GM20000 (cell line): ENCODE results near the gene RGS14.
"Not testable (repeated sequence)": the region's sequence is repeated elsewhere in the genome, so short reads cannot be mapped to it uniquely, and the experiment has no call there.

Experiments used
- DNase-seq: peaks from one replicate; pipeline ENCODE4 v3.0.0; 2012; ENCODE audit warnings: low spot score
- TF ChIP-seq, protein P1 (sequence below): IDR thresholded peaks from 2 replicates; pipeline ENCODE4 v1.5.1; 2012; ENCODE audit warnings: mild to moderate bottlenecking, control low read depth; ENCODE audit errors: extremely low read depth, missing control alignments

The RGS14 gene

DNA sequence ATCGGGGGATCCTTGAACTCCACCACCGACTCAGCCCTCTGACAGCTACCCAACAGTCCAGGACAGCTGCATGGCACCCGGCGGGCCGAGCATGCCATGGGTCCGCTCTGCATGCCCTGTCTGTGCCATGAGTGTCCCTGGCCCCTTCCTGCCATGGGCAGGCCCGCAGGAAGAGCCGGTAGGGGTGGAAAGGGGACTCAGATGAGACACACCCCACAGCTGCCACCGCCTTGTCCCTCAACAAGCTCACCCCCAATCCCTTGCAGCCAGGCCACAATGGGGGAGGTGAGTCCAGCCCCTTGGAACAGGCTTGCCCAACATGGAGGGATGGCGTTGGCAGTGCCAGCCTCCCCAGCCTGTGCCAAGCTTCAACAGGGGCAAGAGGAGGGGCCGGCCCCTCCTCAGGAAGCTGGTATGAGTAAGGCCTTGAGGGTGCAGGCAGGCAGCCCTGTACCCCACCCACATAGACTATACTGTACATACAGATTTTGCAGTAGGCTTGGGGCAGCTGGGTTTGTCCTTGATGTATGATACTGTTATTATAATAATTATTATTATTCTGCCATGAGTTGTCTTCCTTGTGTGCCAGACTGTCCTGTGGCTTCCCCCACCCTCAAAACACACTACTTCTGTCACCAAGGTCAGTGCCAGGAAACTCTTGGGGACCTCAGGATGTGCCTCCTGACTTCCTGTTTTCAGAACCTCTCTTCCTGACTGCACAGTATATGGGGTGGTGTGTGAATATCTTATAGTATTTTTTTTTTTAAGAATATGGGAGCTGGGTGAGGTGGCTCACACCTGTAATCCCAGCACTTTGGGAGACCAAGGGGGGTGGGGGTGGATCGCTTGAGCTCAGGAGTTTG, 14.5 kb downstream of the RGS14 start:
- TF ChIP-seq, protein P1, sequence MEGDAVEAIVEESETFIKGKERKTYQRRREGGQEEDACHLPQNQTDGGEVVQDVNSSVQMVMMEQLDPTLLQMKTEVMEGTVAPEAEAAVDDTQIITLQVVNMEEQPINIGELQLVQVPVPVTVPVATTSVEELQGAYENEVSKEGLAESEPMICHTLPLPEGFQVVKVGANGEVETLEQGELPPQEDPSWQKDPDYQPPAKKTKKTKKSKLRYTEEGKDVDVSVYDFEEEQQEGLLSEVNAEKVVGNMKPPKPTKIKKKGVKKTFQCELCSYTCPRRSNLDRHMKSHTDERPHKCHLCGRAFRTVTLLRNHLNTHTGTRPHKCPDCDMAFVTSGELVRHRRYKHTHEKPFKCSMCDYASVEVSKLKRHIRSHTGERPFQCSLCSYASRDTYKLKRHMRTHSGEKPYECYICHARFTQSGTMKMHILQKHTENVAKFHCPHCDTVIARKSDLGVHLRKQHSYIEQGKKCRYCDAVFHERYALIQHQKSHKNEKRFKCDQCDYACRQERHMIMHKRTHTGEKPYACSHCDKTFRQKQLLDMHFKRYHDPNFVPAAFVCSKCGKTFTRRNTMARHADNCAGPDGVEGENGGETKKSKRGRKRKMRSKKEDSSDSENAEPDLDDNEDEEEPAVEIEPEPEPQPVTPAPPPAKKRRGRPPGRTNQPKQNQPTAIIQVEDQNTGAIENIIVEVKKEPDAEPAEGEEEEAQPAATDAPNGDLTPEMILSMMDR: no peak
- no peak for DNase-seq

DNA sequence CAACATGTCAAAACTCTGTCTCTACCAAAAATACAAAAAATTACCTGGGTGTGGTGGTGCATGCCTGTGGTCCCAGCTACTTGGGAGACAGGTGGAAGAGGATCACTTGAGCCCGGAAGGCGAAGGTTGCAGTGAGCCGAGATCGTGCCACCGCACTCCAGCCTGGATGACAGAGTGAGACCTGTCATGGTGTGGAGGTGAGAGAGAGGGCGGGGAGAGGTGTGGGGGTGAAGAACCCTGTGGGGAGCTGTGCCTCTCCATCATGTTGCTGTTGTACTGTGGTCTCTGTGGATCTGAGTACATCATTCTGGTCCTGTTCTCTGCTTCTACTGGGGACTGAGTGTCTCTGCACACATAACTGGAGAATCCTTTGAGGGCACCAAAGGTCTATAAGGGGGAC, 15.2 kb downstream of the RGS14 start:
- TF ChIP-seq, protein P1: no peak

DNA sequence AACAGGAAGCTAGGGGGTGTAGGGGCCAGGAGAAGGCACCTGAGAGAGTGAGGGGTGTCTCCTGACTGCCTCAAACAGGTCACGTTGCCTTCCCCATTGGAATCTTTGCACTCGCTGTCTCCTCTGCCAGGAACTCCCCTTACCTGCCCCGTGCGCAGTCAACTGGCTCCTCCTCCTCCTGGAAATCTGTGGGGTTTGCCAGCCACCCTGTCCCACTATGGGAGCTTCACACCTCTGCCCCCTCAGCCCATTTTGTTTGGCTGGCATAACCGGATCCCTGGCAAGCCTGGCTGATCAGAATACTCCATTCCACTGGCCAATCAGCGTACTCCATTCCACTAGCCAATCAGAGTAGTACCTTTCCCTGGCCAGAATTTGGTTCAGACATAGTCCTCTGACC, 16.1 kb downstream of the RGS14 start:
- TF ChIP-seq, protein P1: no peak
- no peak for DNase-seq

More for the DNA sequence above, 15.2 kb downstream of the RGS14 start:
- DNase-seq: no peak

DNA sequence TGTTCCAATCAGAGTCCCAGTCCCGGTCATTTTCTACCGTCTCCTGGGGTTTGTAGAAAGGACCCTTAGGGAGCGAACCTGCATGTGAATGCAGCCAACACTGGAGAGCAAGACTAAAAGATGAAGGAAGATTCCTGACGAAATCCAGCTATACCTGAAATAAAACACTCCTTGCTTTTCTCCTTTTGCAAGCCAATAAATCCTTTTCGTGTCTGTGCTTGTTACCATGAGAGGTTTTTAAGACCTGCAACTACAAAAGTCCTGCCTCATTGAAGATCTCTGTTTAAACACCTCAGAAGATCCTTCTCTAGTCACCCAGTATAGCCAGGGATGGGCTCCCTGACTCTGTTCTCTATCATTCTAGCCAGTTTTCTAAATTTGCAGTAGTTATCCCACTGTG, 16.5 kb downstream of the RGS14 start:
- TF ChIP-seq, protein P1: no peak
- DNase-seq: no peak

DNA sequence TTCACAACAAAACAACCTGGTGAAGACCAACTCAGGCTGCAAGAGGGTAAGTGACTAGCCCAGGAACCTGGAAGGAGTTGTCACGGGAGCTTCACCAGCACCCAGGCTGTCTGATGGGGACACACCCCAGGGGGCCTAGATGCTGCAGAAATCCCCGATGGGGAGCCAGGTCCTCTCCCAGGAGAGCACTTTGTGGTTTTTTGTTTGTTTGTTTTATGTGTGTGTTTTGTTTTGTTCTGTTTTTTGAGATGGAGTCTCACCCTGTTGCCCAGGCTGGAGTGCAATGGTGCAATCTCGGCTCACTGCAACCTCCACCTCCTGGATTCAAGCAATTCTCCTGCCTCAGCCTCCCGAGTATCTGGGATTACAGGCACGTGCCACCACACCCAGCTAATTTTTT, 17.8 kb downstream of the RGS14 start:
- not testable (repeated sequence) for DNase-seq

DNA sequence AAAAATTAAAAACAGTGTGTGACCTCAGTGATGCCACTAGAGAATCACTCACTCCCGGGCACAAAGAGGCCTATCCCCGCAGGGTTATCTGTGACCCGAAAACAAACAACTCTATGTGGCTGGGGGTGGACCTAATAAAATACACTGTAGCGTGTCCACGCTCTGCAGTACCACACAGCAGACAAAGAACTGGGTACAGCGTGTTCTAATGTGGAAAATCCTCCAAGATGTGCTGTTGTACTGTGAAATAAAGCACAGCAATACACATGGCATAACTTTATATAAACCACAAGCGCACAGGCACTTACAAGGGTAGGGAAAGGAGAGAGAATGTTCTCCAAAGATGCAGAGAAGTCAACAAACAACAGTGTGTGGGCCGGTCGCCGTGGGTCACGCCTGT, 18.4 kb downstream of the RGS14 start:
- TF ChIP-seq, protein P1: no peak
- DNase-seq: no peak

DNA sequence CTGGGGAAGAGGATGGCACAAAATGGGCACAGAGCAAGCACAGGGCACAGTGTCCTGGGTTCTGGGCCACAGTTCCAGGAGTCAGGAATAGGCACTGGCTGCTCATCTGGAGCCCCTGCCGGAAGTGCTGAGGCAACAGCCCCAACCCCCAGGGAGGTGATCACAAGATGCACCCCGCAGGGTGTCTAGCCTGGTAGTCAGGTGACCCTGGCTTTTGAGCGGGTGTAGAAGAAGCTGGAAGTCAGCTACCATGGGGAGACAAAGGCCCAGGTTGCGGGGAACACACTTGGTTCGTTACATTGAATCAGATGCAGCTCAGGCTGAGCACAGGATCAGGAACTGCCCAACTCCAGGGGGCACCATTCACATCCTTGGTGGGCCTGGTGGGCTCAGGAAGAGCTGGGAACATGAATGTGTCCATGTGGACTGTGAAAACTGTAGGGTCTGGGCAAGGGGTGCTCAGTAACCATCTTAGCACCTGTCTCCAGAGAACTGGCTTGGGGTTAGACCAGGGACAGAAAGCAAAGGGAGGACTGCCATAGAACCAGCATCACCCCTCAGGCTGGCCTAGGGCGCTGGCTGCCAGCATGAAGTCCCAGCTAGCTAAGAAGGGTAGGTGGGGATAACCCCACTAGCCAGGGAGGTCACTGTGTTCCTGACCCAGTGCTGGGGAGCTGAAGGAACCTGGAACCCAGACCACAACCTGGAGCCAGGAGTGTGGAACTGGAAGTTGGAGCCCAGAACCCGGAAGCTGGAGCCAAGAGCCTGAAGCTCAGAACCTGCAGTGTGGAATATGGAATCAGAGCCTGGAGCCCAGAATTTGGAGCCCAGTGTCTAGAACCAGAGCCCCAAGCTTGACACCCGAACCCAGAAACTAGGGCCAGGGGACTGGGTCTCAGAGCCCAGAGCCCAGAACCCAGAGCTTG, 20.4 kb downstream of the RGS14 start:
- TF ChIP-seq, protein P1: no peak
- no peak for DNase-seq
